ENCODE measurements around the gene GRIK1. TPM values are rescaled to one million over a fixed set of nuclear protein-coding genes. Genes with fewer than 3 reads are reported as not detected.

GRIK1 gene
- total RNA-seq, 2 experiments from 2014 or later: not detected

- no peak for DNase-seq
- Mint-ChIP-seq H3K27ac (no peak overlapping the region), H3K9me3 (no peaks in the 10 kb centered on the region), H3K27me3 (no peaks in the 10 kb centered on the region), H3K4me1 (ENCODE audit: low read depth) (no peaks in the 10 kb centered on the region), H3K4me3 (no peak overlapping the region), H3K36me3 (ENCODE audit: low read depth) (no peaks in the 10 kb centered on the region)
- intact Hi-C loops (cut with micrococcal nuclease): no loop called here
- ChIA-PET POLR2A (no interaction called here), CTCF (no interaction called here)
- TF ChIP-seq CTCF (IDR thresholded peaks at IDR 0.05): no peak
- ATAC-seq: no peak
Measured at GRCh38 chr21:29557931-29558725, 381.7 kb downstream of the GRIK1 start.

- H3K36me3 Mint-ChIP-seq (ENCODE audit: low read depth): no peaks in the 10 kb centered on the region
- H3K9me3 Mint-ChIP-seq: no peaks in the 10 kb centered on the region
- no peaks in the 10 kb centered on the region for H3K4me1 Mint-ChIP-seq (ENCODE audit: low read depth)
- no peak for TF ChIP-seq CTCF (IDR thresholded peaks at IDR 0.05)
- H3K27me3 Mint-ChIP-seq: no peaks in the 10 kb centered on the region
- H3K4me3 Mint-ChIP-seq: no peak overlapping the region
- intact Hi-C loops (cut with micrococcal nuclease): no loop called here
- no peak overlapping the region for H3K27ac Mint-ChIP-seq
- ChIA-PET CTCF (no interaction called here), POLR2A (no interaction called here)
- DNase-seq (no peak), ATAC-seq (no peak)
Measured at GRCh38 chr21:29557200-29557599, 382.6 kb downstream of the GRIK1 start.

- CTCF ChIA-PET: interaction anchor here (1.2 kb wide), 1 partner anchor 25 kb away, joined by 3 read pairs; no protein-coding TSS in a partner anchor
- H3K9me3 Mint-ChIP-seq: no peaks in the 10 kb centered on the region
- H3K36me3 Mint-ChIP-seq (ENCODE audit: low read depth): no peaks in the 10 kb centered on the region
- intact Hi-C loops (cut with micrococcal nuclease): no loop called here
- TF ChIP-seq CTCF (IDR thresholded peaks at IDR 0.05): no peak
- H3K4me1 Mint-ChIP-seq (ENCODE audit: low read depth): no peaks in the 10 kb centered on the region
- no peak for DNase-seq
- no peak for ATAC-seq
- H3K27ac Mint-ChIP-seq: no peak overlapping the region
- no peaks in the 10 kb centered on the region for H3K27me3 Mint-ChIP-seq
- POLR2A ChIA-PET: no interaction called here
- no peak overlapping the region for H3K4me3 Mint-ChIP-seq
Measured at GRCh38 chr21:29555601-29556000, 384.2 kb downstream of the GRIK1 start.

- CTCF ChIA-PET: no interaction called here
- Mint-ChIP-seq H3K9me3 (no peaks in the 10 kb centered on the region), H3K36me3 (ENCODE audit: low read depth) (no peaks in the 10 kb centered on the region), H3K27me3 (no peaks in the 10 kb centered on the region), H3K4me3 (no peak overlapping the region), H3K4me1 (ENCODE audit: low read depth) (no peaks in the 10 kb centered on the region), H3K27ac (no peak overlapping the region)
- no peak for DNase-seq
- no peak for ATAC-seq
- no peak for TF ChIP-seq CTCF (IDR thresholded peaks at IDR 0.05)
- POLR2A ChIA-PET: no interaction called here
- intact Hi-C loops (cut with micrococcal nuclease): no loop called here
Measured at GRCh38 chr21:29550205-29550604, 389.6 kb downstream of the GRIK1 start.

GRCh38 chr21:29549614-29550013 lies 390.2 kb downstream of the GRIK1 start:
- Mint-ChIP-seq H3K9me3 (no peaks in the 10 kb centered on the region), H3K27me3 (no peaks in the 10 kb centered on the region)
- CTCF ChIA-PET: no interaction called here

More at GRCh38 chr21:29549614-29550013, 390.2 kb downstream of the GRIK1 start:
- no peaks in the 10 kb centered on the region for H3K4me1 Mint-ChIP-seq (ENCODE audit: low read depth)
- intact Hi-C loops (cut with micrococcal nuclease): no loop called here
- no peak overlapping the region for H3K4me3 Mint-ChIP-seq
- ATAC-seq (no peak), DNase-seq (no peak)
- POLR2A ChIA-PET: no interaction called here
- TF ChIP-seq CTCF (IDR thresholded peaks at IDR 0.05): no peak
- no peak overlapping the region for H3K27ac Mint-ChIP-seq
- no peaks in the 10 kb centered on the region for H3K36me3 Mint-ChIP-seq (ENCODE audit: low read depth)
